Measurements from ENCODE around the gene OPCML.

Gene OPCML

GRCh38 chr11:132472411-132473172 is 1059.7 kb downstream of the OPCML start:
- Histone ChIP-seq H3K27me3 (ENCODE audit: insufficient read depth, low read length) (no peaks in the 10 kb centered on the region), H3K4me2 (ENCODE audit: low read length) (no peak overlapping the region), H3K4me3 (ENCODE audit: low read depth, low read length, poor library complexity, severe bottlenecking) (no peak overlapping the region), H3K36me3 (ENCODE audit: insufficient read depth, low read length) (no peaks in the 10 kb centered on the region), H3F3A (ENCODE audit: insufficient read depth, low read length) (no peaks in the 10 kb centered on the region), H2AFZ (ENCODE audit: low read length) (no peak overlapping the region), H4K20me1 (ENCODE audit: insufficient read depth, low read length) (no peaks in the 10 kb centered on the region), H3K27ac (ENCODE audit: low read depth, low read length, poor library complexity, severe bottlenecking) (no peak overlapping the region), H3K4me1 (ENCODE audit: insufficient read depth, low read length, severe bottlenecking) (no peaks in the 10 kb centered on the region), H3K9me2 (ENCODE audit: low read depth, low read length) (no peaks in the 10 kb centered on the region), H3K79me2 (ENCODE audit: insufficient read depth, low read length) (no peaks in the 10 kb centered on the region), H3K9ac (ENCODE audit: low read length) (no peak overlapping the region), H3K9me3 (ENCODE audit: low read length) (no peaks in the 10 kb centered on the region)
- TF ChIP-seq CTCF (IDR thresholded peaks at IDR 0.05; ENCODE audit: low read length), result no peak
- TF ChIP-seq EZH2 (IDR thresholded peaks at IDR 0.05; ENCODE audit: borderline replicate concordance, low read length), result no peak

- Histone ChIP-seq H3K9ac (ENCODE audit: low read length) (no peak overlapping the region), H3K9me2 (ENCODE audit: low read depth, low read length) (no peaks in the 10 kb centered on the region), H3K79me2 (ENCODE audit: insufficient read depth, low read length) (no peaks in the 10 kb centered on the region), H3K9me3 (ENCODE audit: low read length) (no peaks in the 10 kb centered on the region), H4K20me1 (ENCODE audit: insufficient read depth, low read length) (no peaks in the 10 kb centered on the region), H3K4me2 (ENCODE audit: low read length) (no peak overlapping the region), H3K27me3 (ENCODE audit: insufficient read depth, low read length) (no peaks in the 10 kb centered on the region), H3K4me1 (ENCODE audit: insufficient read depth, low read length, severe bottlenecking) (no peaks in the 10 kb centered on the region), H3F3A (ENCODE audit: insufficient read depth, low read length) (no peaks in the 10 kb centered on the region), H2AFZ (ENCODE audit: low read length) (no peak overlapping the region), H3K4me3 (ENCODE audit: low read depth, low read length, poor library complexity, severe bottlenecking) (no peak overlapping the region), H3K27ac (ENCODE audit: low read depth, low read length, poor library complexity, severe bottlenecking) (no peak overlapping the region), H3K36me3 (ENCODE audit: insufficient read depth, low read length) (no peaks in the 10 kb centered on the region)
- TF ChIP-seq EZH2 (IDR thresholded peaks at IDR 0.05; ENCODE audit: borderline replicate concordance, low read length) (no peak), CTCF (IDR thresholded peaks at IDR 0.05; ENCODE audit: low read length) (no peak)
Measured at GRCh38 chr11:132471466-132471865, 1060.8 kb downstream of the OPCML start.

- Histone ChIP-seq H4K20me1 (ENCODE audit: insufficient read depth, low read length) (no peaks in the 10 kb centered on the region), H3K4me2 (ENCODE audit: low read length) (no peak overlapping the region), H2AFZ (ENCODE audit: low read length) (no peak overlapping the region), H3K79me2 (ENCODE audit: insufficient read depth, low read length) (no peaks in the 10 kb centered on the region), H3K9me2 (ENCODE audit: low read depth, low read length) (no peaks in the 10 kb centered on the region), H3K27ac (ENCODE audit: low read depth, low read length, poor library complexity, severe bottlenecking) (no peak overlapping the region), H3K4me1 (ENCODE audit: insufficient read depth, low read length, severe bottlenecking) (no peaks in the 10 kb centered on the region), H3K27me3 (ENCODE audit: insufficient read depth, low read length) (no peaks in the 10 kb centered on the region), H3K9ac (ENCODE audit: low read length) (no peak overlapping the region), H3K4me3 (ENCODE audit: low read depth, low read length, poor library complexity, severe bottlenecking) (no peak overlapping the region), H3K9me3 (ENCODE audit: low read length) (no peaks in the 10 kb centered on the region), H3F3A (ENCODE audit: insufficient read depth, low read length) (no peaks in the 10 kb centered on the region), H3K36me3 (ENCODE audit: insufficient read depth, low read length) (no peaks in the 10 kb centered on the region)
- TF ChIP-seq CTCF (IDR thresholded peaks at IDR 0.05; ENCODE audit: low read length) (no peak), EZH2 (IDR thresholded peaks at IDR 0.05; ENCODE audit: borderline replicate concordance, low read length) (no peak)
Measured at GRCh38 chr11:132466983-132467382, 1065.3 kb downstream of the OPCML start.

Data from OCI-LY1 (cell line).